ENCODE results near the gene KCNG2.
"Not testable (repeated sequence)": the region's sequence is repeated elsewhere in the genome, so short reads cannot be mapped to it uniquely, and the experiment has no call there.

Gene KCNG2

DNA sequence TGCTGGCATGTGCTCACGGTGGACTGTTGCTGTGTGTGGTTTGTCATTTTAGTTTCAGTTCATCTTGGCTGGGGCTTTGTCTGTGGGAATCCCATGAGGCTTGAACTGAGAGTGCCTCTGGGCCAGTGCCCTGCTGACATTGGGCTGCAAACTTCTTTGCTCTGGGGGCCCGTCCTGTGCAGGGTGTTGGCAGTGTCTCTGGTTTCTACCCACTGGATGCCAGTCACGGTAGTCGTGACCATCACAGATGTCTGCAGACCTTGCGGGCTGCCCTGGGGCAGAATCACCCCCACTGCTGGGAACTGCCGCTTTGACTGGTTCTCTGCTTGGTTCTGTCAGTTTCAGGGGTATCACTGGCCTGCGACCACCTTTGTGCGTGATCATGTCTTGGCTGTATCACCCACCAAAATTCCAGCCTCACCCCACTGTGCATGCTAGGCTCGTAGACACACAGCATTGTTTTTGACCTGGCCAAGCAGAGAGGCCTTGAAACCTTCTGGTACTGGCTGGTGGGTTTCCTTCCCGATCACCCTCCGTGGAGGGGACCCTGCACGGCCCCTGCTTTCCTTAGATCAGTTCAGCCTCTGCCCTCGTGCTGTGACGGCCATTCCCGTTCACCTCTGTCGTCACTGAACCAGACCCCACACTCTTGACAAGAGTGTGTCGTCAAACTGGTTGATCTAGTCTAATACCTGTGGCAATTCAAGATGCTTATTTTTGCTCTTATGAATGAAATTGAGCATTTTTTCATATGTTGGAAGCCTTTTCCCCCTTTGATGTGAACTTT lies 57.6 kb downstream of the KCNG2 start:
- no peak for DNase-seq

DNA sequence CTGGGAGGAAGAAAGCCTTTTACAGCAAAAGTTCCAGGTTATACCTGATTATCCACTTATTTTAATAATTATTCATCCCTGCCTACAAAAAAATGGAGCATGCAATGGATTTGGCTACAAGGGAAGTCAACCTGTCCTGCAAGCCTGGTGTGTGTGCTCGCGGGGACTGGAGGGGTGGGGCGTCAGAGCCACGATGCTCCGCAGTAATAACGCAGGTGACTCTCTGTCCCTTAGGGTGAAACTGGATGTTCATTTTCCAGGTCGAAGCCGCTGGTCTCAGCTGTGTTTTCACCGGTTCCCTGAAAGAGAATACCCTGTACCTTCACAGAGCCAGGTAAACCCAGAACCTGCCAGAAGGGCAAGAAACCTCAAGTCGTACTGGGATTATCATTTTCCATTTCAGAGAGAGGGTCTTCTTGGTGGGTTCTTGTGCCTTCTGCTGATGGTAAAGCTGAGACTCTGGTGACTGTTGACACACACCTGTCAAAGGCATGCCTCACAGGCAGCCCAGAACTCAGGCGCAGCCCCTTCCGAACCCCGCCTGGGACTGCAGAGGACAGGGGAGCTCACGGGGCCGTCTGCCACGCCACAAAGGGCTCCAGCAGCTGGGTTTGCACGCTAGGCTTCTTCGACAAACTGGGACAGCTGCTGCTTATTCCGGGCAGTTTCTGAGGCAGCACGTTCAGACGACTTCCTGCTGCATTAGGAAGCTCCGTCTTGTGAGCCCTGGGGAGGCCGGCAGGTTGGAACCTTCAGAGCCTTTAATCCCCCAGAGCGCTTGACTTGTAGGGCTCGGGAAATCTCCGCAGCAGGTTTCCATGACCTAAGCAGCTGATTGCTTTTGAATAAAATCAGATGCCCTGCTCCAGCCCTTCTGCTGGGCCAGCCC lies 58.6 kb downstream of the KCNG2 start:
- no peak for DNase-seq

DNA sequence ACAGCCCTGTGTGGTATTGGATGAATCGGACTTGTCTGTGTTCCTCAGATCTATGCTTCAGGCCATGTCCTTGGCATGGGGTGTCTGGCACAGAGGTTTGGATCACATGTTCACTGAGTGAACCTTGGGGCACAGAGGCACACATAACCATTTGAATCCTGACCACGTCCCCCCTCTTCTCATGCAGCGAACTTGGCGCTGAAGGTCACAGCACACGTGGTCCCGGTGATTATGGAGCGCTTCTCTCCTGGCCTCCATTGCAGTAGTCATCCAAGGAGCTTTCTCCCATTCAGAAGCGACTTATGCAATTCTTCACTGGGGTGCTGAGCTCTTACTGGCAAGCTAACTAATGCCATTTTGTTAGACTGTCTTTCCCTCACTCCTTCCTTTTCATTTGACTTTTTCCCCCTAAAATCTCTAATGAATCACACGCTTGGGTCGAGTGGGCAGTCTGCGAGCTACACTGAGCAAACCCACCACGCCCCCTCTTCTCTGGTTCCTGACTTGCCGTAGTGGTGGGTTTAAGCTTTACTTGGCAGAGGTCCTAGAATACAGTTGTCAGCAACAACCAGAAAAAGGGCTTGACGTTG lies 59.4 kb downstream of the KCNG2 start:
- DNase-seq, result no peak

DNA sequence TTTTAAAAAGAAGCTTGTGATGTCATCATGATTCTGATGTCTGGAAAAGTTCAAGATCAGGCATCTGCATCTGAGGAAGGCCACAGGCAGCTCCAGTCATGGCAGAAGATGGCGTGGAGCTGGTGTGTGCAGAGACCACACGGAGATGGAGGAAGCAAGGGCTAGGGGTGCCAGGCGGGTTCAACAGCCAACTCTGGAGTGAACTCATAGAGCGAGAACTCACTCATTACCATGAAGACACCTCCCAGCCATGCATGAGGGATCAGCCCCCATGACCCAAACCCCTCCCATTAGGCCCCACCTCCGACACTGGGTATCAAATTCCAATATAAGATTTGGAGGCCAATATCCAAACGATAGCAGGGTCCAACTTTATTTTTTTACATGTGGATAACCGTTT lies 61.6 kb downstream of the KCNG2 start:
- no peak for DNase-seq

DNA sequence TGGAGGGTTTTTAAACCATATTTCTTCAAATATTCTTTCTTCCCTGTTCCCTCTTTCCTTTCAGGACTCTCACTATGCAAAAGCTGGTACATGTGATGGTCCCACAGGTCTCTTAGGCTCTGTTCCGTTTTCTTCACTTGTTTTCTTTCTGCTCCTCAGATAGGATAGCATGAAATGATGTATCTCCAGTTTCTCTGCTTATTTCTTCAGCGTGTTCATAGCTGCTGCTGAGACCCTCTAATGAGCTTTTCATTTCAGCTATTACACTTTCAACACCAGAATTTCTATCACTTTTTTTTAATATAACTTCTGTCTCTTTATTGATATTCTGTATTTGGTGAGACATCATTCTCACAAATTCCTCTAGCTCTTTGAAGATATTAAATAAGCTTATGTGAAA lies 63.9 kb downstream of the KCNG2 start:
- no peak for DNase-seq

DNA sequence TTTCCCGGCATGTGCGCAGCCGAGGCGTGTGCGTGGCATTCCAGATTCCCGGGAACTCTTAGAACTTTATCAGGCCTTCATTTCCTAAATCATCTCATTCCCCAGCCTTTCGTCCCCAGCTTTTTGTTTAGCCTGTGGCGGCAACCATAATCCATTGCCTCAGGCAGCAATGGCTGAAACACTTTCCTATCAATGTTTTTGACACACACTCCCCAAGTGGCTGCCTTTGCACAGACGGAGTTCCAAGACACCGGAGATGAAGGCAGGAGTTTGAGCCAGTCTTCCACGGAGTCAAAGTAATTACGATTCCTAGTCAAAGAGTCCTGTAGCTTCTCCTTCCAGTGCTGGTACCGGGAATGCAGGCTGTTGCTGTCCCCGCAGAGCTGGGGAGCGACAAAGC lies 64.8 kb downstream of the KCNG2 start:
- DNase-seq, result no peak

DNA sequence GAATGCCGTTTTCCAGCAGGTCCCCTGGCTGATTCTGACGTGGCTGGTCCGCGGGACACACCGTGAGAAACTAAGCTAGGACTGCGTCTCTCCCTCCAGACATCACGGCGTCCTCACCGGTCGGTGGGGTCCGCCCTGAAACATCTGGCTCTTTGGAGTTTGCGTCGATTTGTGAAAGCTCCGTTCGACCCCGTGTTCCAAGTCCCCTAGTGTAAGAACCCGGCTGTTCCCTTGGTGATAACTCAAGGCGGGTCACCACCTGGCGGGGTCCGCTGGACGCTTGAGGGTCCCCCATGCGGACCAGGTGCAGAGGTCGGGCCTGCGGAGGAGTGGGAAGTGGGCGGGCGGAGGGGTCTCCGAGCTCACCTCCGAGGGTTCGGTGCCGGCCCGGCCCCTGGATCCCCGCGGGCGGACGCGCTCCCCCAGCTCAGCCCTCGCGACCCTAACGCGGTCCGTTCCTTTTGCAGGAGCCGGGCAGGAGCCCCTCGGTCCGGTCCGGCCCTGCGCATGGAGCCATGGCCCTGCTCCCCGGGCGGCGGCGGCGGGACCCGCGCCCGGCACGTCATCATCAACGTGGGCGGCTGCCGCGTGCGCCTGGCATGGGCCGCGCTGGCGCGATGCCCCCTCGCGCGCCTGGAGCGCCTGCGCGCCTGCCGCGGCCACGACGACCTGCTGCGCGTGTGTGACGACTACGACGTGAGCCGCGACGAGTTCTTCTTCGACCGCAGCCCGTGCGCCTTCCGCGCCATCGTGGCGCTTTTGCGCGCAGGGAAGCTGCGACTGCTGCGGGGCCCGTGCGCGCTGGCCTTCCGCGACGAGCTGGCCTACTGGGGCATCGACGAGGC lies 65.6 kb downstream of the KCNG2 start:
- no peak for DNase-seq

DNA sequence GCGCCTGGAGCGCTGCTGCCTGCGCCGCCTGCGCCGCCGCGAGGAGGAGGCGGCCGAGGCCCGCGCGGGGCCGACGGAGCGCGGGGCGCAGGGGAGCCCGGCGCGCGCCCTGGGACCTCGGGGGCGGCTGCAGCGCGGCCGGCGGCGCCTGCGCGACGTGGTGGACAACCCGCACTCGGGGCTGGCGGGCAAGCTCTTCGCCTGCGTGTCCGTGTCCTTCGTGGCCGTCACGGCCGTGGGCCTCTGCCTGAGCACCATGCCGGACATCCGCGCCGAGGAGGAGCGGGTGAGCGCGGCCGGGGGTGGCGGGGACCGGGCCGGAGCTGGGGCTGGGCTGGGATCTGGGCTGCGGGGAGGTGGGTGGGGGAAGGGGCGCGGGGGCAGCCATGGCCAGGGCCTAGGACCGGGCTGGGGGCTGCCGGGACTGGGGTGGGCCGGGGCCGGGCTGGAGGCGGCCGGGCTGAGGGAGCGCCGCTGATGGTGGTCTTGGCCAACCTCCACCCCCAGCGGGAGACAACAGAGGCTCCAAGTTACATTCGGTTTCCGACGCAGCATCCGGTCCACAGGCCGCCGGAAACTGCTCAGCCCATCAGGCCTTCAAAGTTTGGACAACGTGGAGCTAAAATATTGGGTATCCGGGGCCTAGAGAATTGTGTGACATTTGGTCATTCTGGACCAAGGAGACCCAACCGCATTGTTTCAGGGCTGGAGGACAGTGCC lies 66.4 kb downstream of the KCNG2 start:
- no peak for DNase-seq

DNA sequence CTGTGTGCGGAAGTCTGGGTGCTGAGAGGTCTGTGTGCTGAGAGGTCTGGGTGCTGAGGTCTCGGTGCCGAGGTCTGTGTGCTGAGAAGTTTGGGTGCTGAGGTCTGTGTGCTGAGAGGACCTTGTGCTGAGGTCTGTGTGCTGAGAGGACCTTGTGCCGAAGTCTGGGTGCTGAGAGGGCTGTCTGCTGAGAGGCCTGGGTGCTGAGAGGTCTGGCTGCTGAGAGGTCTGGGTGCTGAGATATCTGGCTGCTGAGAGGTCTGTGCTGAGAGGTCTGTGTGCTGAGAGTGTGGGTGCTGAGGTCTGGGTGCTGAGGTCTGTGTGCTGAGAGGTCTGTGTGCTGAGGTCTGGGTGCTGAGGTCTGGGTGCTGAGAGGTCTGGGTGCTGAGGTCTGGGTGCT lies 67.2 kb downstream of the KCNG2 start:
- not testable (repeated sequence) for DNase-seq

DNA sequence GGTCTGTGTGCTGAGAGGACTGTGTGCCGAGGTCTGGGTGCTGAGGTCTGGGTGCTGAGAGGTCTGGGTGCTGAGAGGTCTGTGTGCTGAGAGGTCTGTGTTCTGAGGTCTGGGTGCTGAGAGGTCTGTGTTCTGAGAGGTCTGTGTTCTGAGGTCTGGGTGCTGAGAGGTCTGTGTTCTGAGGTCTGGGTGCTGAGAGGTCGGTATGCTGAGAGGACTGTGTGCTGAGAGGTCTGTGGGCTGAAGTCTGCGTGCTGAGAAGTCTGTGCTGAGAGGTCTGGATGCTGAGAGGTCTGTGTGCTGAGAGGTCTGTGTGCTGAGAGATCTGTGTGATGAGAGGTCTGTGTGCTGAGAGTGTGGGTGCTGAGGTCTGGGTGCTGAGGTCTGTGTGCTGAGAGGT lies 68.2 kb downstream of the KCNG2 start:
- DNase-seq, result not testable (repeated sequence)

DNA sequence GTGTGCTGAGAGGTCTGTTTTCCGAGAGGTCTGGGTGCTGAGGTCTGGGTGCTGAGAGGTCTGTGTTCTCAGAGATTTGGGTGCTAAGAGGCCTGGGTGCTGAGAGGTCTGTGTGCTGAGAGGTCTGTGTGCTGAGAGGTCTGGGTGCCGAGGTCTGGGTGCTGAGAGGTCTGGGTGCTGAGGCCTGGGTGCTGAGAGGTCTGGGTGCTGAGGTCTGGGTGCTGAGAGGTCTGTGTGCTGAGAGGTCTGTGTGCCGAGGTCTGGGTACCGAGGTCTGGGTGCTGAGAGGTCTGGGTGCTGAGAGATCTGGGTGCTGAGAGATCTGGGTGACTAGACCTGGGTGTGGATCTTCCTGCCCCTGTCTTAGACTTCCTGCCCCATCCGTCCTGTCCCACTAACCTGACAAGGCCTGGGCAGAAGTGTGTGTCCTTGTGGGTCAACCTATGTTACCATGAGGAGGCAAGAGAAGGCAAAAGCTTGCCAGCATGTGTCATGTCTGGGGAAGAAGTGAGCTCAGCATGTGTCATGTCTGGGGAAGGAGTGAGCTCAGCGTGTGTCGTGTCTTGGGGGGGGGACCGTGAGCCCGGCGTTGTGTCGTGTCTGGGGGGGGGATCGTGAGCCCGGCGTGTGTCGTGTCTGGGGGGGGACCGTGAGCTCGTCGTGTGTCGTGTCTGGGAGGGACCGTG lies 69.3 kb downstream of the KCNG2 start:
- DNase-seq, result no peak

DNA sequence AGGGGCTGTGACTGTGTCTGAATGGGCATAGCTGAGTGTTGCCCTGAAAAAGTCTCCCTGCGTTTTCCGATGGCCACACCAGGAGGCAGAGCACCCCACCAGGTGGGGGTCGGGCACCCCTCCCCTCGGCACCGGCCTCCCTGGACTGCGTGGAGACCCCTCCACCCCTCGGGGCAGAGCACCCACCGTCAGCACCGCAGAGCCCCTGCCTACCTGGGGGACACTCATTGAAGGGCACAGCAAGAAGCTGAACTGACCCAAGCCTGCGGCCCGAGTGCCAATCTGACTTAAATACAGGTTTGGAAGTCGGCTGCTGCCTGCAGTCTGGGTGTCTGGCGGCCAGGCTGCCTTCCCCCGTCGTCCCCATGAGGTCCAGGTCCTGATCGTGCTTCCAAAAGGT lies 69.9 kb downstream of the KCNG2 start:
- no peak for DNase-seq

DNA sequence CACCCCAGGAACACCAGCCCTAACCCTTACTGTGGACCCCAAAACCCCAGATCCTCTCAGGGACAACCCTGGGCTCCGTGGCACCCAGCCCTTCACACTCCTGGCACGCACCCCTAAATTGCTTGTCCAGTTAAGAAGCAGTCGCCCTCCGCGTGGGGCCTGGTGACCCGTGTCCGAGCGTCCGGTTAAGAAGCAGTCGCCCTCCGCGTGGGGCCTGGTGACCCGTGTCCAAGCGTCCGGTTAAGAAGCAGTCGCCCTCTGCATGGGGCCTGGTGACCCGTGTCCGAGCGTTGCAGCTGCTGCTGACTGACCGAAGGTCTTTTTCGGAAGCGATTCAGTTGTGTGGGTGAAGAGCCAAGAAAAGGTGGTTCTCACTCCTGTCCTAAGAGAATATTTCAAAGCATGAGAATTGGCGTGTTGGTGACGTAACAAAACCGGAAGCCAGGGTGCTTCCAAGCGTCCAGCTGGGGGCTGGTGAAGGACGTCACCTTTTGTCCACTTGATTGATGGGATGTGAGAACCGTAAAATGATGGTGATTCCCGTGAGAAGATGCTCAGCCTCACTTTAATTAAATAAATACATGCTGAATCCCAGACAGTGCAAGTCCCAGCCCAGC lies 70.5 kb downstream of the KCNG2 start:
- DNase-seq, result no peak

DNA sequence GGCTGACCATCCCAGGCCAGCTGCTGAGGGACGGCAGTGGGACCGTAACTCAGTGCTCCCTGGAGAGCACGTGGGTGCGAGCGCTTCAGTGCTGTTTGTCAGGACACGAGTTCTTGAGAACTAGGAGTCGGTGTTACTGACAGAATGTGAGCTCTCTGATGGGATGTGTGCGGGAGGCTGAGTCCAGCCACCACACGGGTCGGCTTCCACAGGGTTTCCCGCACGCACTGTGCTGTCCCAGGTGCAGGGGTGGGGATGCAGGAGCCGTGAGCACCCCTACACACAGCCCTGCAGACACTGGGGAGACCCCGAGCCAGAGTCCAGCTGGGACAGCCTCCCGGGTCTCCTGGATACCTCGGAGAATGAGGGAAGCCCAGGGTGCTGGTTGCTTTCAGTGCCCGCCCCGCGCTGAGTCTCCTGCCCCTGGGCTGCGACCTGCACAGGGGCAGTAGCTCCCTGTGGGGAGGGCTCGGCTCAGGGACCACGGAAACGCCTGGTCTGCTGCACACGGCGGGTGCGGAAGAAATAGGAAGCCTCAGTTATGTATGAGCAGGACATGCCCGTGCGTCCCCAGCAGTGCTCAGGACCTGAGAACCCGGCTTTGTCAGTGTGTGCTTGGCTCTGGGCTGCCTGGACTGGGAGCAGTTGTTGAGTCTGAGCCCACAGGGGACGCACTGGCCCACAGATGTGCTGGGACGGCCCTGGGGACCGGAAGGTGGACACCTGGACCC lies 71.2 kb downstream of the KCNG2 start:
- DNase-seq, result no peak

DNA sequence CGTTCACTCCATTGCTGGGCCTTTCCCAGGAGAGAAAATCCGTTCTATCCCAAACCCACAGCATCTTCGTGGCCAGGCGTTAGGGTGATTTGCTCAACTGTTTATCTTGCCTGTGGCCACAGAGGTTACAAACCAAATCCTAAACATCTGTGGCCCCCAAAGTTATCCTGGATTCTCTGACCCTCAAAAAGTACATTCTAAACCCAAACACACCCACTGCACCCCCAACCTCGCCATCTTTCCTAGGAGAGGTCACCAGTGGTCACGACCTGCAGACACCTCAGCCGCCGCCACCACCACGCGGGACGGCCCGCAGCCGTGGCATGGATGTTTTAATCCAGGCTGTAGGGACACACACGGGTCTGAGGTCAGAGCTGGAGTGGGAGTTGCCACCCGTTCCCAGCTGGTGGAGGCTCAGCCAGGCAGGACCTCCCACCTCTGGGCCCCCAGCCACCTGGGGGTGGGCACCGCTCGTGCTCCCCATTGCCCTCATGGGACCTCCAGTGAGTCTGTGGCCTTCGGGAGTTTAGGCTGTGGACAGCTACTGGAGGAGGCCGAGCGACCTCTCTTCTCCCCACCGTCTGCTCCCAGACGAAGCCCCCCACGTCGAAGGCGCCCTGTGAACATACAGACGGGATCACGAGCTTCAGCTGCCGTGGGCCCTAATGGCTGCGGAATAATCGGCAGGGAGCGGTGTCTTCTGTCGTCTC lies 72.0 kb downstream of the KCNG2 start:
- DNase-seq, result no peak

DNA sequence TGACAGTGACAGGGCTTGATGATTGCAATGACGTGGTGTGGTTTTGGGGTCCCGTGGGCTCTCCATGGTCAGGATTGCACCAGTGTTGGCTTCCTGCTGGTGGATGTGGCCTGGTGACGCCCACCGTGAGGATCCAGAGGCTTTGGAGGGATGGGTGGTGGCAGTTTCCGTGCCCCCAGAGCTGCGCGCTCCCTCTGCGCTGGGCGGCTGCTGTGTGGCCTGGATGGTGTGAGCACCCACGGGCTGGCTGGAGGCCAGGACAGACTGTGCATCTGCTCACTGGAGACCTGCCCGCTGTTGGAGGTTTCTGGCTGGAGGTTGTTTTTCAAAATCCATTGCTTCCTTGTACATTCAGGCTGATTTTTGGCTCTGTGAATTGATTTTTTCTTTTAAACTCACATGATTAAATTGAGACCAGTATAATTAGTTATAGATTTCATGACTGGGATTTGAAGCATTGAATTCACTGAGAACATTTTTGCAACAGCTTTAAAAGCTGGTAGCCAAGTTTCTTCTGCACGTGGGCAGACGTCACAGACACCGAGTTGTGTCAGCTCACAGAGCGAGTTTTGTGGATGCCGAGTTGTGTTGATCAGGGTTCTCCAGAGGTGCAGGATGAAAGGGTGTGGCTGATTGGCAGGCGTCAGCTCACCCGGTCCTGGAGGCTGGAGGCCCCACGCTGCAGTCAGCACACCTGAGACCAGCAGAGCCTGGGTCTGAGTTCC lies 72.7 kb downstream of the KCNG2 start:
- DNase-seq, result no peak

DNA sequence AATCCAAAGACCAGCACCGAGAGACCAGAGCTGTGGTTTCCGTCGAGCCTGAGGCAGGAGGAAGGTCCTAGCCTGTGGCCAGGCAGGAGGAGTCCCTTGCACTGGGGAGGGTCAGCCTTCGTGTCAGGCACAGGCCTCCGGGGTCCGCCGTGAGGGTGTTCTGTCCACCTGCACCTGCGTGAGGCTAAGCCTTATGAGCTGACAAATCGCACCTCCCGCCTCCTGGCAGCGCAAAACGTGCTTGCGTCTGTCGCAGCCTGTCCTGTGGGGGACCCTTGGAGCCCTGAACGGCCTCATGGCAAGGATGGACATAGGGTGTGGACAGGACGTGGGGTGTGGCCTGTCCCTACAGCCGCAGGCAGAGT lies 73.3 kb downstream of the KCNG2 start:
- no peak for DNase-seq

DNA sequence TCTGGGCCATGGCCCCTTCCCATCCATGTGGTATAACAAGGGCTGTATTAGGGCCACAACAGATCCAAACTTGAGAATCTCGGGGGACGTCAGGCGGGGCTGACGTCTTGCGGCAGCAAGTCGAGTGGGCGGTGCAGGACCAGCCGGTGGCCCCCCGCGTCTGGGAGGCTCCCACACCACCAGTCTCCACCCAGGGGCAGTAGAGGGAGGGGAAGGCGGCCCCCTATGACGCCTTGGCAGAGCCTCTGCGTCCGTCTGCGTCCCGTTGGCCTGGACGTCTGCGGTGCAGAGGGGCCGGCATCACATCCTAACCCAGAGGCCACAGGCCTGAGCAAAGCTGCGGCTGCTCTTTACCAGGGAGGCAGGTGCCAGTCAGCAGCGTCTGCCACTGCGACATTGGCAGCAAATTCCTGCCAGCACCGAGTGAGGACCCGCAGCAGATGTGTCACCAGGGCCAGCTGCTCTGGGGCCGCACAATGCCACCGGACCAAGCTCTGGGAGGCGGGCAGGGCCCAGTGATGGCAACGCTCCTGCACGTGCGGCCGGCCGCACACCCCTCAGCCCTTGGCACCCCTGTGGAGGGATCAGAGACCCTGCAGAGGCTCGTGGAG lies 73.8 kb downstream of the KCNG2 start:
- no peak for DNase-seq
